Measurements from ENCODE around the gene LAMA2.

LAMA2 gene

DNA sequence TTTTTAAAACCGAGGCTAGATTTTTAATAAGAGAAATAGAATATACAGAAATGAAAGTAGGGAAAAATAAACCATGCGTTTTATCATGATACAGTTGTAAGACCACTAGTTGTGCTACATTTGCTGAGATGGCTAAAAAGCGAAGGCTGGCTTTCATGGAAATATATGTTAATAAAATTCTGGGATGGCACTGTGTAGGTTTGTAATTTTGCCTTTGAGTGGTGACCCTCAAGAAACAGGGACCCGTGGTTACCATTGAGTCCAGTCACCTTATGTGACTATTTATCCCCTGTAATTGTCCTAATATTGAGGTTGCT lies 593.3 kb downstream of the LAMA2 start:
- no peak for TF ChIP-seq JUND (IDR thresholded peaks at IDR 0.05; ENCODE audit: low read depth)
- in situ Hi-C loops (cut with HindIII; ENCODE audit: low pct_unique_long_range_greater_than_20kb, low sequenced_read_pairs) = no loop called here
- DNase-seq (ENCODE audit: low read depth in 1 of 2, low spot score in 1 of 2) = no peak

DNA sequence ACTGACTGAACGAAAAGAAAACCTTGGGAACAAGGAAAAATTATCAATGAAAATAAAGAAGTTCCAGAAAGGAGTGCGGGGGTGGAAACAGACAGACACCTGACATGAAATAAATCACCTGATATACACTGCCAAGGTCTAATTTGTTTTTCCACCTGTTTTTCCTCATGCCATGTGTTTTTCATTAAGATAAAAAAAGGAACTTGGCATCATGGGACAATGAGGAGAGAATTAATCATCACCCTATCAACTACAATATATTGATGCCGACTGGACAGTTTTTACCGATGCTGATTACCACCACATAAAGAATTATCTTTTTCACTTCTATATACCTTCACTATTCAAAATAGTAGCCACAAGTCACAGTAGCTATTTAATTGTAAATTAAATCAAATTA lies 593.9 kb downstream of the LAMA2 start:
- no peak for TF ChIP-seq JUND (IDR thresholded peaks at IDR 0.05; ENCODE audit: low read depth)
- DNase-seq (ENCODE audit: low read depth in 1 of 2, low spot score in 1 of 2) = no peak
- in situ Hi-C loops (cut with HindIII; ENCODE audit: low pct_unique_long_range_greater_than_20kb, low sequenced_read_pairs) = no loop called here

DNA sequence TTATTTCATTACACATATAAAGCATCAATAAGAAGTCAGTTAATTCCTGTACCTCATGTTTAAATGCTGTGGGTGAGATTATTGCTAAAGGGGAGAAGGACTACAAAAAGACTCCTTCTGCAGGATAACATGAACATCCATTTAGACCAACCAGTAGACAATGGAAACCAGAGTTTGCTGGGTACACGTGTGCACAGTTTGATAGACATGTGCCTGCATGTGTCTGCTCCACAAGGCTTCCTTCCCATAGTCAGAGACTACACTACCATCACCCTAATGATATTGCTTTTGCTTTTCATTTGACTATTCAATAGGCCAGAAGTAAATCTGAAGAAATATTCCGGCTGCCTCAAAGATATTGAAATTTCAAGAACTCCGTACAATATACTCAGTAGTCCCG lies 595.4 kb downstream of the LAMA2 start:
- no peak for TF ChIP-seq JUND (IDR thresholded peaks at IDR 0.05; ENCODE audit: low read depth)
- DNase-seq (ENCODE audit: low read depth in 1 of 2, low spot score in 1 of 2) = no peak
- in situ Hi-C loops (cut with HindIII; ENCODE audit: low pct_unique_long_range_greater_than_20kb, low sequenced_read_pairs) = no loop called here

DNA sequence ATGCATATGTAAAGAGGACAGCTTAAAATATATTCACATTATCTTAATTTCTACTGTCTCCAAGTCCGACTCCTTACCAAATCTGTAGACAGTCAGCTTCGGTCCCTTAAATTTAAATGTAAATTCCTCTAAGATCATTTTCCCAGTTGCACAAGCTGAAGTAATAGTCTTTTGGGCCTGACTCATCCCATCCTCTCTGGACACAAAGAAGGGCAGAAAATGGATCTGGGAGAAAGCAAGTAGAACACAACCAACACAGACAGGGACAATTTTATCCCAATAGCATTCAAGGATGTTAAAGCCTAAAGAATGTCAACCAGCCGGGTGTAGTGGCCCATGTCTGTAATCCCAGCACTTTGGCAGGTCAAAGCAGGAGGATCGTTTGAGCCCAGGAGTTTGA lies 598.8 kb downstream of the LAMA2 start:
- in situ Hi-C loops (cut with HindIII; ENCODE audit: low pct_unique_long_range_greater_than_20kb, low sequenced_read_pairs) = no loop called here
- DNase-seq (ENCODE audit: low read depth in 1 of 2, low spot score in 1 of 2) = no peak
- TF ChIP-seq JUND (IDR thresholded peaks at IDR 0.05; ENCODE audit: low read depth) = no peak

DNA sequence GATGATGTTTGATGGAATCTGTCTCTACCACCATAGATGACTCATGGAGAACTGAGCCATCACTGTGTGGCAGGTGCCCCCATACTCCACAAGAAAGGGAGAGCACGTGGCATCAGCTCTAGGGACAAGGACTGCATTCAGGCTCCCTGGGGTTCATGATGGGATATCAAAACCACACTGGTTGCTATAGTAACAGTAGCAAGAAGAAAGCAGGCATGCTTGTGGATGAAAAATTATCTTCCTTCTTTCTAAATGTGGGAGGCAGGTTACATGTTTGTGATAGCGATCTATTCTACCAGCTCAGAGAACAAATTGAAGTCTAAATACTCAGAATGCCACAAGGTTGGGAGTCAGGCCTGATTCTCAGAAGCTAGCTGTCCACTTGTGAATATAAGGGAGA lies 602.8 kb downstream of the LAMA2 start:
- DNase-seq (ENCODE audit: low read depth in 1 of 2, low spot score in 1 of 2) = no peak
- in situ Hi-C loops (cut with HindIII; ENCODE audit: low pct_unique_long_range_greater_than_20kb, low sequenced_read_pairs) = no loop called here
- TF ChIP-seq JUND (IDR thresholded peaks at IDR 0.05; ENCODE audit: low read depth) = no peak

DNA sequence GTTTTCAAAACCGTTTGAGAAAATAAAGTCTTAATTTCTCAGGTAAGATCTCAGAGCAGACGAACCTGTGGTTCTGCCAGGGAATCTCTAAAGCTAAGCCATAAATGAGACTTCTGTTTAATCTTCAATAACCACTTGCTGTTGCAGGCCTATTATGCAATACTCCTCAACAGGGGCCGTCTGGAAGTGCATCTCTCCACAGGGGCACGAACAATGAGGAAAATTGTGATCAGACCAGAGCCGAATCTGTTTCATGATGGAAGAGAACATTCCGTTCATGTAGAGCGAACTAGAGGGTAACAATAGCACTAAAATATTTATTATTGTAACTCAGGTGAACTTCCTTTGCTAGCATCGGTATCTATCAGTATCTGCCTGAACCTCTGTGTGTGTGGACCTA lies 603.4 kb downstream of the LAMA2 start:
- DNase-seq (ENCODE audit: low read depth in 1 of 2, low spot score in 1 of 2) = no peak
- no peak for TF ChIP-seq JUND (IDR thresholded peaks at IDR 0.05; ENCODE audit: low read depth)
- in situ Hi-C loops (cut with HindIII; ENCODE audit: low pct_unique_long_range_greater_than_20kb, low sequenced_read_pairs) = no loop called here

DNA sequence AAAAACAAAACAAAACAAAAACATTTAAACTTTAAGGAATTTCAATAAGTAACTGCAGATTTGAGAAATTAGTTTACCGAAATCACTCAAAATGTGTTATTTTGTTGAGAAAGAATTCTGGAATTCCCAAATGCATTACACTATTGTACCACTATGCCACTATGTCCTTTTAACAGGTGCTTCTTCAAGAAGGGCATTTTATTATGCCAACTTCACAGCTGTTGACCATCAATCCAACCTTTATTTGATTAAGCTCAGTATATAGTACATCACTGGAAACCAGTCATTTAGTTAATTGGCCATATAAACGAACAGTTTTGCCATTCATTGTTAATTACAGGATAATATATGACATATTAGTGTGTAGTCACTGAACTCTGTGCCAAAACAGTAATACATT lies 605.4 kb downstream of the LAMA2 start:
- no peak for DNase-seq (ENCODE audit: low read depth in 1 of 2, low spot score in 1 of 2)
- in situ Hi-C loops (cut with HindIII; ENCODE audit: low pct_unique_long_range_greater_than_20kb, low sequenced_read_pairs) = no loop called here
- no peak for TF ChIP-seq JUND (IDR thresholded peaks at IDR 0.05; ENCODE audit: low read depth)

DNA sequence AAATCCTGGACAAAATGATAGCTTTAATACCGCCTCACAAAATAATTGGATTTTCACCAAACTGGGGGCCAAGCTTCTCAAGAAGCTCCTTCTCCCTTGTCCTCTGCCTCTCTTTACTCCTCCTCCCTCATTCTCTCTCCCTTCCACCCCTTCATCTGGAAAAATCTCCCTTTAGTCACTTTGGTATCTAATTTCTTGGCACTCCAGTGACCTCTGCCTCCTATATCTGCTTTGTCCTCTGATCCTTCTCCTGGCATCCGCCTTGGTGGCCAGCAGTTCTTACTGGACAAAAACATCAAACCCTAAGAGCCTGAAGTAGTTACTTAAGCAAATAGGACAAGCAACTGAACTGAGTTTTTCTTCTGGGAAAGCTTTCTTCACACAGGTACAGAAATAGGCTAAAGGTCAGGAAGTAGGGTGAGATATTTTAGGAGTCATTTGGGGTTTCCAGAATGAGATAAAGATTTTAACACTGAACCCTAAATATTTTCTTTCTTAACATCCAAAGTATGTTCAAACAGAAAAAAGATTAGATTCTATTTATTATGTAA lies 606.4 kb downstream of the LAMA2 start:
- in situ Hi-C loops (cut with HindIII; ENCODE audit: low pct_unique_long_range_greater_than_20kb, low sequenced_read_pairs) = no loop called here
- no peak for TF ChIP-seq JUND (IDR thresholded peaks at IDR 0.05; ENCODE audit: low read depth)
- DNase-seq (ENCODE audit: low read depth in 1 of 2, low spot score in 1 of 2) = no peak

DNA sequence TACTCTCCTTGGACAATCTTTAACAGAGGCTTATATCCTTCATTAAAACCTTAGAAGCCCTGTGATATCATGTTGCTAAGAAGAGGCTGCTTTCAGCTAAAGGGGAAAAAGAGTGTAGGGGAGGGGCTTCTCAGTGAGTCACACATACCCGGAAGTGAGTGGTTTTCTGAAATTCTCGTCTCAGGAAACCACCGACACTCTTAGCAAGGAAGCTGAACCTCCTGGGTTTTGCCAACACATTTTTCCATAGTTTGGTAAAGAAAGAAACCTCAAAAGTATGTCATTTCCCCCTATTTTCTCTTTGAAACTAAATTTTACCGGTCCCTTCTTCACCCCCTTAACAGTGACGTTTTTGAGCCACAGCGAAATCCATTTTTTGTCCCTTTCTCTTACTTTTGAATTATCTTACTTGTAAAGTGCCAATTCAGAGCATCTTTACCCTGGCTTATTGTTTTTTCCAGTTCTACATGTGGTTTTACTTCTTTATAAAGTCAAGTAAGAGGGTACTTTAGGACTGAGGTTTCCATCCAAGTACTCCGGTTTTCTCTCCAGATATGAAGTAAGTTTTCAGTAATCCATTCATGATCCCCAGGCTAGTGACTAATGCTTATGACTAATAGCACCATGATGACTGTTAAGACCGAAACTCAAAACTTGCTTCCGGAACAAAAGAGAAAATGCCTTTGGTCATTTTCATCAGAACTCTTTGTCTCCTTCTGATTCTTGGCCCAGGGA lies 607.8 kb downstream of the LAMA2 start:
- DNase-seq (ENCODE audit: low read depth in 1 of 2, low spot score in 1 of 2) = no peak
- TF ChIP-seq JUND (IDR thresholded peaks at IDR 0.05; ENCODE audit: low read depth) = no peak
- in situ Hi-C loops (cut with HindIII; ENCODE audit: low pct_unique_long_range_greater_than_20kb, low sequenced_read_pairs) = no loop called here

DNA sequence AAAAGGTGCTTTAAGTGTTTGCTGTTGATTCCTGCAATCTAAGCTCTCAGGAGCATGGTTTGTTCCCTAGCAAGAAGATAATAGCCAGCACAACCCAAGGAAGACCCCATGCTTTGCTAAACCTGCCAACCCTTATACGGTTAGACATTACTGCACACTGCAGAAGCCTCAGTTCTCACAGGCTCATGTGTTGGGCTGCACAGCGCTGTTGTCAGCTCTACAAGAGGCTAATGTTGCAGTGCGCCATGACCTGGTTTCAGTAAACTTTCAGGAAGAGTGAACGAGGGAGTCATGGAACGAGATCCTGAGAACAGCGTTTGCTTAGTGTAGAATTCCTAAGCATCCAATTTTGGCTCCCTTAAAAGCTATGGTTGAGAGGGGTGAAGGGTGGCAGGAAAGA lies 608.5 kb downstream of the LAMA2 start:
- TF ChIP-seq JUND (IDR thresholded peaks at IDR 0.05; ENCODE audit: low read depth) = no peak
- in situ Hi-C loops (cut with HindIII; ENCODE audit: low pct_unique_long_range_greater_than_20kb, low sequenced_read_pairs) = no loop called here
- no peak for DNase-seq (ENCODE audit: low read depth in 1 of 2, low spot score in 1 of 2)

DNA sequence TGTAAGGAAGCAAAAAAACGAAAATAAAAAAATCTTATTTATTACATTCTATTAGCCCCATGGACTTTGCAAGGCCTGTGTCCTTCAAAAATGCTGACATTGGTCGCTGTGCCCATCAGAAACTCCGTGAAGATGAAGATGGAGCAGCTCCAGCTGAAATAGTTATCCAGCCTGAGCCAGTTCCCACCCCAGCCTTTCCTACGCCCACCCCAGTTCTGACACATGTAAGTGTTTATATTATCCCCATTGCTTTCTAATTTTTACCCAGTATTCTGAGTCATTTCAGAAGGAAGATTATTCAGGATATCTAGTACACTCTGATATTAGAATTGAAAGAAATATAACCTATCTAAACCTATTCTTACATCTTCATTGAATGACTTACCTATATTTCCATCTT lies 609.3 kb downstream of the LAMA2 start:
- in situ Hi-C loops (cut with HindIII; ENCODE audit: low pct_unique_long_range_greater_than_20kb, low sequenced_read_pairs) = no loop called here

DNA sequence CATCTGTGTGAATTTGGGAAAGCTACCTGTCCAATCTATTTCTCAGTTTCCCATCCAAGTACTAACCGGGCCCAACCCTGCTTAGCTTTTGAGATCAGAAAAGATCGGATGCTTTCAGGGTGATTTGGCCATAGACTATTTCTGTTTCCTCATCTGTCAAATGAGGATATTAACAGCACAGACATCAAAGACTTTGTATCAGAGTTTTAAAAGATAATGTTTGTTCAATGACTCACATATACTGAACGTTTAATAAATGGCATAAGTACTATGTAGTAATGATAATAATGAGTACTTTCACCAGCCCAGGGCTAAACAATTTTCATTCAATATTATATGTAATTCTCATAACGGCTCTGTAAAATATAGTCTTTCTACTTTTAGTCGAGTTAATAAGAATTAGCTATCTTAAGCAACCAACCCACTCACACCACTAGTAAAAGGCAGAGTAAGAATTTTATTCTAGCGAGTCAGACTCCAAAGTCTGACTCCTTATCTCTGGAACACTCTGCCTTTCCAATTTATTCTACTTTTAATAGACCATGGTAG lies 610.5 kb downstream of the LAMA2 start:
- in situ Hi-C loops (cut with HindIII; ENCODE audit: low pct_unique_long_range_greater_than_20kb, low sequenced_read_pairs) = no loop called here
- no peak for TF ChIP-seq JUND (IDR thresholded peaks at IDR 0.05; ENCODE audit: low read depth)

More for the DNA sequence above, 609.3 kb downstream of the LAMA2 start:
- DNase-seq (ENCODE audit: low read depth in 1 of 2, low spot score in 1 of 2) = no peak
- no peak for TF ChIP-seq JUND (IDR thresholded peaks at IDR 0.05; ENCODE audit: low read depth)

DNA sequence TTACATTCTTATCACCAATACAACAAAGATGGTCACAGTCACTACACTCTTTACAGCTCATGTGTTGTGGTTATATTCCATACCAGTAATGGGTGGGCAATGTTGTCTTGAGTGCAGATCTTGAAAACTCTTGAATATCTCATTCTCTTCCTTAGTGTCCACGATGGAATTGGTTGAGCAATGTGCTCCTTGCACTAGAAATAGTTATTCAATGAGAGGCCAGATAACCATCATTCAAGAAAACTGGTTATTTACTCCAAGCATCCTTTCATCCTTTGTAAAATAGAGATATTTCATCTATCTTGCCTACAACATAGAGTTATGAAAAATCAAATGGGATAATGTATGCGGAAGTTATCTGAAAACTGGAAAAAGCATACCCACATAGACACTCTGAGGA lies 611.2 kb downstream of the LAMA2 start:
- in situ Hi-C loops (cut with HindIII; ENCODE audit: low pct_unique_long_range_greater_than_20kb, low sequenced_read_pairs) = no loop called here
- no peak for TF ChIP-seq JUND (IDR thresholded peaks at IDR 0.05; ENCODE audit: low read depth)
- DNase-seq (ENCODE audit: low read depth in 1 of 2, low spot score in 1 of 2) = no peak

More for the DNA sequence above, 610.5 kb downstream of the LAMA2 start:
- DNase-seq (ENCODE audit: low read depth in 1 of 2, low spot score in 1 of 2) = no peak

DNA sequence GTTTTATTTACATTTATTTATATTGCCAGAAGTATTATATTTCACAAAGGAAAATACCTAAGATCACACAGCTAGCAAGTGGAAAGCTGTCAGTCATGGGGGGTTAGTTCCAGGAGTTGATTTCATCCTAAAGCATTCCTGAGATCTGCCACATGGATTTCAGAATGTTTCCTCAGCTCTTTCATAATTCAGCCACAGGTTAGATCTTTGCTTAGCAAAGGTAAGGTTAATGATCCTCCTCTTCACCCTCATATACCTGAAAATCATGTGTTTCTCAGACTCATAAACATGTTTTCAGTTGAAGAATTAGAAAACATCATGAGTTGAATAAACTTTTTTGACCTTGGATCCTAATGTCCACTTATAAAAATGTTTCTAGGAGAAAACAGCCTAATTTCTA lies 611.6 kb downstream of the LAMA2 start:
- in situ Hi-C loops (cut with HindIII; ENCODE audit: low pct_unique_long_range_greater_than_20kb, low sequenced_read_pairs) = no loop called here
- DNase-seq (ENCODE audit: low read depth in 1 of 2, low spot score in 1 of 2) = no peak
- no peak for TF ChIP-seq JUND (IDR thresholded peaks at IDR 0.05; ENCODE audit: low read depth)
